ENCODE results near the gene CD163L1.

DNA sequence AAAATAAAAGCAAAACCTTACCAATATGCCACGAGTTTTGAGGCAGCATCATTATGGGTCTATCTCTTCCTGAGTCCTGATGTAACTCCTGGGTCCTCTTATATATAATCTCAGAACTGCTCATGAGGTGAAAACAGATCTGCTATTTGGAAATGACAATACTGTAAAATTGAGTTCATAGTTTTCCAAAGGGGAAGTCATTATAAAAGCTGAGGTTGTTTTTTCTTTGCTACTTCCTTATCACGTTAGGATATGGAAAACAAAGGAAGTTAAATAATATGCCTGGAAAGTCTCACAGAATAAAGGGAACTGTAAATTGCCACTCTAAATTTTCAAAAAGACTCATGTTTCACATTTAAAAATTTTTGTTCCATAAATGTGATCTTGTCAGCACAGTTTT, at the start of gene CD163L1:
- TF ChIP-seq CTCF (IDR thresholded peaks at IDR 0.05; ENCODE audit: borderline replicate concordance, extremely low read depth, low read length, poor library complexity, severe bottlenecking) (no peak), EZH2 (IDR thresholded peaks at IDR 0.05; ENCODE audit: borderline replicate concordance, low read depth, low read length, severe bottlenecking) (no peak)

Measured in DND-41 (cell line).